Measurements from ENCODE around the gene KCNK1. TPM values are rescaled to one million over a fixed set of nuclear protein-coding genes. Genes with fewer than 3 reads are reported as not detected.
"Not testable (repeated sequence)": the region's sequence is repeated elsewhere in the genome, so short reads cannot be mapped to it uniquely, and the experiment has no call there.

The KCNK1 gene
- total RNA-seq, 1 donor from 2014 or later: 23.9 TPM

- ATAC-seq (ENCODE audit: poor library complexity) (no peak), DNase-seq (no peak)
- intact Hi-C loops (cut with DNase I): no loop called here
These were observed 45.6 kb downstream of the KCNK1 start for GRCh38 chr1:233659495-233659894.

GRCh38 chr1:233661376-233662159 lies 47.7 kb downstream of the KCNK1 start:
- ATAC-seq (ENCODE audit: poor library complexity) (no peak), DNase-seq (no peak)
- intact Hi-C loops (cut with DNase I): loop anchor here (10.0 kb wide), 1 partner anchor 63 kb away; no protein-coding TSS in a partner anchor

- ATAC-seq (ENCODE audit: poor library complexity): no peak
- DNase-seq: no peak
- intact Hi-C loops (cut with DNase I): loop anchor here (10.0 kb wide), 1 partner anchor 62 kb away; no protein-coding TSS in a partner anchor
These were observed 48.8 kb downstream of the KCNK1 start for GRCh38 chr1:233662575-233663304.

DNA sequence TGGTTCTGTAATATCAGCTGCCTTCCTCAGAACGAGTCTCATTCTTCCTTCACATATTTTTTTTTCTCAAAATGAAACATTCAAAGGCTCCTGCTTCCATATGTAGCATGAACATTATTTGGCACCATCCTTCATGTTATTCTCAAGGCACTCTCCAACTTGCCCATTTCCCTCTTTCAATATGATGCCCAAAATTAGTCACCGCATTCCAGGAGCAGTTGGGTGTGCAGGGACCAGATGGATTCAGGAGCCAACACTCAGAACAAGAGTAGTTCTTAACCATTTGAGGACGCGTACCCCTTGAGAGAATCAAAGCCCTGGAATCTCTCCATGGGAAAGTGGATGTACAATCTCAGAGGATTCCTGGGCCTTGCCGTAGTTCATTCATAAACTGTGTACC lies 50.3 kb downstream of the KCNK1 start:
- intact Hi-C loops (cut with DNase I): loop anchor here (10.0 kb wide), 1 partner anchor 61 kb away; no protein-coding TSS in a partner anchor
- DNase-seq: no peak
- no peak for ATAC-seq (ENCODE audit: poor library complexity)

DNA sequence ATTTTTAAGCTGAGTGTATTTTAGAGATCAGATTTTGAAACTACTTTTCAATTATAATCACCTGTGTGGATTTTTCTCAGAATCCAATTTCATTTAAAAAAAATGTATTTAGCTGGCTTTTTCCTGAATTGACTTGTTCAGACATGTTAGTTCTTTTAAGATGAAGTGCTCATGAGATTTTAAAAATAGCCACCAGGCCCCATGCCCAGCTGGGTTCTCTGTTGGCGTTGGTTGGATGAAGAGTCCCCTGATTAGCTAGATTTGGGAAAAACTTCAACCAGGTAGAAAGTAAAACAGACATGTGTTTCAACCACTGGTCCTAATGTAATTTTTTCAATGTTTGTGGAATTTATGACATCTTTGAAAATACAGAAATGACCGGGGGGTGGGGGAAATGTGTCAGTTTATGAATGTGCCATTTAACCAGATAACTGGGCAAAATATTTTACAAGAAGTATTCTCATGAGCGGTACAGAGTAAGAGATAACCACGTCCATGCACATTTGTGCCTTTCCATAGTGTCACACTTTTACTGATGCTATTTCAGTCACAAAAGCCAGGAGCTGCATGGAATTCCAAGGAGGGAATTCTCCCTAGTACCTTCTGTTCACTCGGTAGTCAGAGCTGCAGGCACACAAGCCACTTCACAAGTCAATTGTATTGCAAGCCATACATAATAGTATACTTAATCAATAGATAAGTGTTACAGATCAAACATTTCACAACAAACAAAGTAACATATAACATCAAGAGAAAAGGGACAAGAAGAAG lies 51.1 kb downstream of the KCNK1 start:
- intact Hi-C loops (cut with DNase I): loop anchor here (10.0 kb wide), 1 partner anchor 60 kb away; no protein-coding TSS in a partner anchor
- no peak for DNase-seq
- ATAC-seq (ENCODE audit: poor library complexity): peak; percentile 43

DNA sequence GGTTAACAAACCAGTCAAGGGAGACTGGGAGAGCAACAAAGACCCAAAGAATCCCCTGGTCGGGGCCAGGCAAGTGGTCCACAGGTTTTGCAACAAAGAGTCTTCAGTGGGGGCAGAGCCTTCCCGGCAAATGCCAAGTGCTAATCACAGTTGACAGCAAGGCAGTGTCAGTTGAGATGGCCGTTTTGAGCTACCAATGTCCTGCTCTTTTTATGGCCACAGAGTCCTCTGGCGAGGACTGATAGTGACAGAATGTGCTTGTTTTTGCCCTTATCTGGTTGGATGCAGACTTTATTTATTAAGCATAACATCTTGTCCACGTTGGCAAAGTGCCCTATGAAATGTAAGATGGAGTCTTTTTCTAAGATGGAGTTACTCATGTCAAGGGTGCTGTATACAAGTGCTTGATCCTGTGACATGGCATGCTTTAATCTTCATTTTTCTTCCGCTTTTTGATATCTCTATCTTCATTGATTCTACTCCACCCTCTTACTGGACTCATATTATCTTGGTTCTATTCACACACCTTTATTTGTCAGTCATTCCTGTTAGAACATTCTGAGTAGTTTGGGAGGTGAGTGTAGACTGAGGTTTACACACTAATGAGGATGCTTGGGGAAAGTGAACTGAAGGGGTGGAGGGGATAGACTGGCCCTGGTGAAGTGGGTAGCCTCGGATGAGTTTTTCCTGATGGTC lies 51.8 kb downstream of the KCNK1 start:
- no peak for DNase-seq
- intact Hi-C loops (cut with DNase I): loop anchor here (10.0 kb wide), 1 partner anchor 59 kb away; no protein-coding TSS in a partner anchor
- peak; percentile 86 for ATAC-seq (ENCODE audit: poor library complexity)

DNA sequence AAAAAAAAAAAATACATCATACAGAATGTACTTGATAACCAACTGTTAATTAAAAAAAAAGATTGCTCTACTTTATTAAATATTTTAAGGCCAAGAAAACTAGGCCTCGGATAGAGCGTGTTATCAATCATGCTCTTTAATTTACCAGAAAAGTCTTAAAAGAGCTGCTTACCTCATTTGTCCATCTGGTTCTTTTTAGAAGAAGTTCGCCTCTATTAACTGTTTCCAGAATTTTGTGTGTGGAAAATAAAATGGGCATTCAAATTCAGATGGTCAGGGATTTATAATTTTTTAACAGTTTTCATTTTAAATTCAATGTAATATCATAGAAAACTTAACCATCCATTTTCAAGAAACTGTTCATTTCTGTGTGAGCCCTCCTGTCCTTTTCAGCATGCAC lies 53.8 kb downstream of the KCNK1 start:
- no peak for DNase-seq
- no peak for ATAC-seq (ENCODE audit: poor library complexity)
- intact Hi-C loops (cut with DNase I): loop anchor here (10.0 kb wide), 1 partner anchor 57 kb away; no protein-coding TSS in a partner anchor

DNA sequence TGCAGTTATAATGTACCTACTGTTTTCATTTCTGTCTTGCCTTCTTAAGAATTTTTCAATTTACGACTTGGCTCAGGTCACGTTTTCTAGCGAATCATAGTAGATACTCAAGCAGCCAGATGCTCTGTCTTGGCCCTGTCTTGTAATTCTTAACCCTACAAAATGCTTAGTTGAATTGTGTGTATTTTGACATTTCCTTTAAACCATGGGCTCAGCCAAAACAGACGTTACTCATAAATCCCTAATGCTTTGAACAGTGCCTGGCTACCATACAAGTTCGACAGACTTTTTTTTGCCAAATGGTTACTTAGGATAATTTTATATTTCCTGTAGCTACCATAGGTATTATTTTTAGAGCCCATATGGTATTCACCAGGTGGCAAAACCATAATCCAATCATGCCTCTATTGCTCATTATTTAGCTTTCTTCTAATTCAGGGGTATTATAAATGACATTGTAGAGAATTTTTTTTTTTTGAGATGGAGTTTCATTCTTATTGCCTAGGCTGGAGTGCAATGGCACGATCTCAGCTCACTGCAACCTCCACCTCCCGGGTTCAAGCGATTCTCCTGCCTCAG lies 54.3 kb downstream of the KCNK1 start:
- ATAC-seq (ENCODE audit: poor library complexity) (peak; percentile 23), DNase-seq (no peak)
- intact Hi-C loops (cut with DNase I): loop anchor here (10.0 kb wide), 1 partner anchor 57 kb away; no protein-coding TSS in a partner anchor

GRCh38 chr1:233668725-233669294 lies 54.9 kb downstream of the KCNK1 start:
- ATAC-seq (ENCODE audit: poor library complexity): peak; percentile 81
- intact Hi-C loops (cut with DNase I): loop anchor here (10.0 kb wide), 1 partner anchor 56 kb away; no protein-coding TSS in a partner anchor
- no peak for DNase-seq

DNA sequence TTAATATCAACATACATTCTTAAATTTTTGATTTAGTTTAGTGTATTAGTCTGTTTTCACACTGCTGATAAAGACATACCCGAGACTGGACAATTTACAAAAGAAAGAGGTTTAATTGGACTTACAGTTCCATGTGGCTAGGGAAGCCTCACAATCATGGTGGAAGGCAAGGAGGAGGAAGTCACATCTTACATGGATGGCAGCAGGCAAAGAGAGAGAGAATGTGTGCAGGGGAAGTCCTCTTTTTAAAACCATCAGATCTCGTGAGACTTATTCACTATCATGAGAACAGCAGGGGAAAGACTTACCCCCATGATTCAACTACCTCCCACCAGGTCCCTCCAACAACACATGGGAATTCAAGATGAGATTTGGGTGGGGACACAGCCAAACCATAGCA lies 56.5 kb downstream of the KCNK1 start:
- DNase-seq; ATAC-seq (ENCODE audit: poor library complexity); intact Hi-C loops (cut with DNase I): not testable (repeated sequence)

- intact Hi-C loops (cut with DNase I): no loop called here
- DNase-seq (no peak), ATAC-seq (ENCODE audit: poor library complexity) (no peak)
These were observed 57.4 kb downstream of the KCNK1 start for GRCh38 chr1:233671286-233671685.

DNA sequence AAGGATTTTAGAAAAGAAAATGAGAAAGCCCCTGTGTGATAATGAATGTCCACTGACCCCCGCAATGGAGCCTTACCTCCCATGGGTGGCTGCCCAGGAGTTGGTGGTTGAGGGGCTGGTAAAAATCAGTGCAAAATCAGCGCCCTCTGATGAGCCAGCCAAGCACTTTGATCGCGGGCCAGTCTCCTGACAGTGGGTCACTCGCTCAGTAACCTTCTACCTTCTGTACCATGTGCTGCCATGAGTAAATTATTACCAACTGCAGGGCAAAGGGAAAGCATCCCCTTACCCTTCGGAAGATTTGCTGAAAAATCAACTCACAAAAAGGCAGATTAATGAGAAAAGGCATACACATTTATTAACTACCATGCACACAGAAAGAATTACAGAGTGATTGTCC lies 58.8 kb downstream of the KCNK1 start:
- intact Hi-C loops (cut with DNase I): no loop called here
- DNase-seq (no peak), ATAC-seq (ENCODE audit: poor library complexity) (no peak)

DNA sequence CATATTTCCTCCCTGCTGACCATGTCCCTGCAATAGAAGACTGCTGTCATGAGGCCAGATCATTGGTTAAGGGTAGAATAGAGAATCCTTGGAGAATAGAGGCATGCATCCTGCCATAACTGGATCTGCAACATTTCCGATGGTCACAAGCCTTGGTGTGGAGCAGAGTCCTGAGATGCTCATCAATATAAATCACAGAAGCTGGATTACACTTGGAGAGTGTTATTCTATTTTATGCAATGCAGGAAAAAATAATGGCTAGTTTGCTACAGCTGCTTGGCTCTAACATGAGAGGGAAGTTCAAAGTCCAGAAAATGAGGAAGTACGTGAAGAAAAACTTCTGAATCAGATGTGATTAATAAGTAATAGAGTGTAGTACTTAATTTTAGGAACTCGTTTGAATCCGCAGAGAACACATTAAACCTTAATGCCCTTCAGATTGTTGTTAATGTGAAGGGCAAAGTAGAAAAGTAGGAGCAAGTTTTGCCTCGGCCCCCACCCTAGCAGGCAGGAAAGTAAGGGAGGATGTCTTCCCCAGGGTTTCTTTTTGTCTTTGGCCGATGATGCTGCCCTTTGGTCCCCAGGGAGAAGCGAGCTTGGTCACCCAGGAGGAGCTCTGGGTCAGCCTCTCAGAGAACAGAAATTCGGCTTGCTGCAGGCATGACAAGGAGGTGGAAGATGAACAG lies 59.5 kb downstream of the KCNK1 start:
- no peak for DNase-seq
- ATAC-seq (ENCODE audit: poor library complexity): no peak
- intact Hi-C loops (cut with DNase I): no loop called here

- DNase-seq (no peak), ATAC-seq (ENCODE audit: poor library complexity) (no peak)
- intact Hi-C loops (cut with DNase I): no loop called here
These were observed 60.1 kb downstream of the KCNK1 start for GRCh38 chr1:233673947-233674431.

DNA sequence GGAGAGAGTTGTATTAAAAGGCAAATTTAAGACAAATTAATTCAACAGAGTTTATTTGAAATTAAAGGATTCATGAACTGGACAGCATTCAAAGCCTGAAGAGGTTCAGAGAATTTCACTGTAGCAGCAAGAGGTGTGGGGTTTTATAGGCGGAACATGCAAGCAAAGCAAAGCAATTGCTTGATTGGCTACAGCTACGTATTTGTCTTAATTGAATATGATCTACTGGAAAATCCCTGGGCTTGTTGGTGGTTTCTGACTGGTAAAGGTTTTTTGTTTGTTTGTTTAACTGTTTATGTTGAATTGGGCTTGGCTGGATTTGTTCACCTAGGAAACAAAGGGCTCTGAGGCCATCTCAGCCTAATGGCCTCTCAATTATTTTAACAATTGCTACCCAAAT lies 61.5 kb downstream of the KCNK1 start:
- intact Hi-C loops (cut with DNase I): no loop called here
- no peak for DNase-seq
- no peak for ATAC-seq (ENCODE audit: poor library complexity)

- DNase-seq: no peak
- ATAC-seq (ENCODE audit: poor library complexity): no peak
- intact Hi-C loops (cut with DNase I): no loop called here
These were observed 62.0 kb downstream of the KCNK1 start for GRCh38 chr1:233675893-233676292.

All from Right ventricle myocardium superior (tissue), 1 donor.